Stomach (tissue), 9 donors: ENCODE results near the gene MED15. TPM values are rescaled to one million over a fixed set of nuclear protein-coding genes. Genes with fewer than 3 reads are reported as not detected.

ENCODE experiments used
- DNase-seq, 2 donors: peaks; one replicate each; pipeline versions ENCODE4 v3.0.0 to v3.0.0-alpha.2; 2013 to 2019
- H3K27ac ChIP-seq, 5 donors: fragments of 200-600 bp in 4 of 5; sonication (generic) in 4 of 5; one replicate each; pipeline ENCODE4 v1.5.1; 2013 to 2019; ENCODE audit warnings: mild to moderate bottlenecking in 1 of 5, moderate library complexity in 1 of 5
- H3K27me3 ChIP-seq, 3 donors: fragments of 200-600 bp; sonication (generic); one replicate each; pipeline ENCODE4 v1.5.1; 2017 to 2019; ENCODE audit warnings: mixed run types in 1 of 3
- H3K36me3 ChIP-seq, 4 donors: fragments of 200-600 bp; sonication (generic); 1 replicate in 3 of 4; 2 replicates in 1 of 4; pipeline ENCODE4 v1.5.1; 2016 to 2019
- H3K4me1 ChIP-seq, 4 donors: fragments of 200-600 bp; sonication (generic); one replicate each; pipeline ENCODE4 v1.5.1; 2016 to 2019
- H3K4me3 ChIP-seq, 4 donors: fragments of 200-600 bp; sonication (generic) in 3 of 4; one replicate each; pipeline ENCODE4 v1.5.1; 2016 to 2019; ENCODE audit warnings: mild to moderate bottlenecking in 1 of 4
- H3K9me3 ChIP-seq, 4 donors: fragments of 200-600 bp; sonication (generic); one replicate each; pipeline ENCODE4 v1.5.1; 2016 to 2019
- EP300 ChIP-seq: sonication (generic); formaldehyde crosslinking; IDR thresholded peaks from one replicate; pipeline ENCODE4 v1.6.1; 2017; ENCODE audit warnings: antibody characterized with exemption
- POLR2A ChIP-seq, 4 donors: fragments of 450-650 bp; IDR thresholded peaks; one replicate each; pipeline ENCODE4 v1.6.1; 2016; ENCODE audit warnings: antibody characterized with exemption in 4 of 4, control low read depth in 2 of 4, mild to moderate bottlenecking in 1 of 4, moderate library complexity in 1 of 4
- POLR2AphosphoS5 ChIP-seq, 3 donors: sonication (generic); formaldehyde crosslinking; IDR thresholded peaks; one replicate each; pipeline ENCODE4 v1.6.1; 2016; ENCODE audit warnings: antibody characterized with exemption in 3 of 3
- WGBS, 5 donors: extraction: QIAGEN DNeasy Blood & Tissue Kit in 3 of 5; methylation state at CpG; one replicate each; pipeline versions ENCODE4 v1.1.5 to v1.1.7; 2013 to 2018; 5-methylcytosine and 5-hydroxymethylcytosine counted together
- intact Hi-C: fragments of 100-400 bp; cut with DNase I; formaldehyde crosslinking; loops from one replicate; pipeline ENCODE4 v1.15.1; 2023; ENCODE audit warnings: low total_unique reads
- polyA plus RNA-seq, 3 donors: library from polyadenylated mRNA; stranded (reverse); fragments of 200-250 nt; gene quantifications; one replicate each; pipeline ENCODE4 v1.2.3, GENCODE V29; 2013
- total RNA-seq, 5 donors: library from RNA; depleted of rRNA; stranded (reverse); fragments of >200 nt; gene quantifications; one replicate each; pipeline versions ENCODE4 v1.1.0 to v1.2.3, GENCODE V29; 2014 to 2016
- TF ChIP-seq, protein P1 (sequence below), 7 experiments: fragments of 450-650 bp in 4 of 7; fragments of 200-600 bp in 3 of 7; sonication (generic) in 3 of 7; IDR thresholded peaks; one replicate each; pipeline ENCODE4 v1.5.1; 2016 to 2019; ENCODE audit warnings: antibody characterized with exemption in 7 of 7, control low read depth in 2 of 7, mild to moderate bottlenecking in 1 of 7
- donor health status: healthy with polysubstance abuse.
- donor health status: Bipolar disorder and iron deficiency.
- donor health status: healthy.

The MED15 gene
- total and polyA plus RNA-seq, 8 donors = 28.3 to 289 (median 69.6) TPM

DNA sequence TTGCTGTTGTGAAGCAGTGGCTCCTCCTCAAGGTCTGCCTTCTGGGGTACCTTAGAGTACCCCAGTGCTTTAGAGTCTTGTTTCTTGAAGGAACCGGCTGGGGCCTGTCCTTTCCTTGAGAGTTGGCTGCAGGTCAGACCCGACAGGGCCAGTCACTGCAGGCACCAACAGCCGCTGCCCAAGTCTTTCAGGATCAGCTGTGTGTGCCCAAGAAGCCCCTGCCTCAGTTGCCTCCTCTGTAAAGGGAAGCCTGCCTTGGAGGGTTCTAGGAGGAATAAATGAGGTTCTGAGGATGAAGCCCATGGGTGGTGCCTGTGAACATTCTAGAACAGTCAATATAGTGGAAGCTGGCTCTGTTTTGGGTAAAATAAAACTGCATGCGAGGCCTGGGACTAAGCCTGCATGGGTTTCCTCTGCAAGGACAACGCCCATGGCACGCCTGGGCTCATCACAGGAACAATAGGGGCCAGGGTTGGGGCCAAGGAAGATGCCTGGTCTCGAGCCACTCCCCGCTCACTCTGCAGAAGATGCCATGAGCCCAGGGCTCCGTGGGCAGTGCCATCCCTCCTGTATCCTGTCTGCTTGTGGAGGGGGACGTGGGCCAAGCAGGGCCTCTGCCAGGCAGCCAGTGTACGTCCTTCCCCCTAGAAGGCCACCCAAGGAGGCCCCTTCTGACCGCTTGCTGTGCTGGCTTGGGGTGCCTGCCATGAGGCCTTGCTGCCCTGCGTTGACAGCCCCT is 81.6 kb downstream of the MED15 start:
- no peaks in the 10 kb centered on the region for H3K27me3 ChIP-seq
- TF ChIP-seq, protein P1, sequence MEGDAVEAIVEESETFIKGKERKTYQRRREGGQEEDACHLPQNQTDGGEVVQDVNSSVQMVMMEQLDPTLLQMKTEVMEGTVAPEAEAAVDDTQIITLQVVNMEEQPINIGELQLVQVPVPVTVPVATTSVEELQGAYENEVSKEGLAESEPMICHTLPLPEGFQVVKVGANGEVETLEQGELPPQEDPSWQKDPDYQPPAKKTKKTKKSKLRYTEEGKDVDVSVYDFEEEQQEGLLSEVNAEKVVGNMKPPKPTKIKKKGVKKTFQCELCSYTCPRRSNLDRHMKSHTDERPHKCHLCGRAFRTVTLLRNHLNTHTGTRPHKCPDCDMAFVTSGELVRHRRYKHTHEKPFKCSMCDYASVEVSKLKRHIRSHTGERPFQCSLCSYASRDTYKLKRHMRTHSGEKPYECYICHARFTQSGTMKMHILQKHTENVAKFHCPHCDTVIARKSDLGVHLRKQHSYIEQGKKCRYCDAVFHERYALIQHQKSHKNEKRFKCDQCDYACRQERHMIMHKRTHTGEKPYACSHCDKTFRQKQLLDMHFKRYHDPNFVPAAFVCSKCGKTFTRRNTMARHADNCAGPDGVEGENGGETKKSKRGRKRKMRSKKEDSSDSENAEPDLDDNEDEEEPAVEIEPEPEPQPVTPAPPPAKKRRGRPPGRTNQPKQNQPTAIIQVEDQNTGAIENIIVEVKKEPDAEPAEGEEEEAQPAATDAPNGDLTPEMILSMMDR (IDR thresholded peaks at IDR 0.05) = no peak
- no peak for TF ChIP-seq POLR2A (IDR thresholded peaks at IDR 0.05)
- TF ChIP-seq POLR2AphosphoS5 (IDR thresholded peaks at IDR 0.05) = no peak
- no peak for TF ChIP-seq EP300
- H3K9me3 ChIP-seq = no peaks in the 10 kb centered on the region
- WGBS, 5 donors = 48 to 80% (median 66%) methylated on average over 8 to 13 of the region's 13 CpGs
- H3K36me3 ChIP-seq = peaks cover 38 to 44% (median 44%) of the 10 kb centered on the region in 4 donors
- intact Hi-C loops = no loop called here
- DNase-seq = no peak
- H3K4me1 ChIP-seq = no peaks in the 10 kb centered on the region
- H3K27ac ChIP-seq = no peak overlapping the region
- H3K4me3 ChIP-seq = no peak overlapping the region

- peaks cover 30 to 36% (median 36%) of the 10 kb centered on the region in 4 donors for H3K36me3 ChIP-seq
- intact Hi-C loops = no loop called here
- H3K27me3 ChIP-seq = no peaks in the 10 kb centered on the region
- TF ChIP-seq EP300 = no peak
- TF ChIP-seq POLR2AphosphoS5 (IDR thresholded peaks at IDR 0.05) = no peak
- no peak for TF ChIP-seq POLR2A (IDR thresholded peaks at IDR 0.05)
- TF ChIP-seq, protein P1 (IDR thresholded peaks at IDR 0.05) = no peak
- no peak overlapping the region for H3K4me3 ChIP-seq
- 77 to 92% (median 78%) methylated on average over 11 to 15 of the region's 15 CpGs for WGBS, 5 donors
- no peak for DNase-seq
- no peak overlapping the region for H3K27ac ChIP-seq
- no peaks in the 10 kb centered on the region for H3K4me1 ChIP-seq
- H3K9me3 ChIP-seq = no peaks in the 10 kb centered on the region
These were observed 82.4 kb downstream of the MED15 start for GRCh38 chr22:20589614-20590476.

- no peak for DNase-seq
- no peaks in the 10 kb centered on the region for H3K27me3 ChIP-seq
- no peaks in the 10 kb centered on the region for H3K4me1 ChIP-seq
- no peak overlapping the region for H3K27ac ChIP-seq
- peaks cover 21 to 28% (median 27%) of the 10 kb centered on the region in 4 donors for H3K36me3 ChIP-seq
- H3K9me3 ChIP-seq = no peaks in the 10 kb centered on the region
- intact Hi-C loops = no loop called here
- TF ChIP-seq POLR2AphosphoS5 (IDR thresholded peaks at IDR 0.05) = no peak
- TF ChIP-seq POLR2A (IDR thresholded peaks at IDR 0.05) = no peak
- TF ChIP-seq EP300 = no peak
- TF ChIP-seq, protein P1 (IDR thresholded peaks at IDR 0.05) = no peak
- no peak overlapping the region for H3K4me3 ChIP-seq
- WGBS, 5 donors = 84 to 89% (median 87%) methylated on average over 7 to 9 of the region's 9 CpGs
These were observed 83.3 kb downstream of the MED15 start for GRCh38 chr22:20590477-20591294.

DNA sequence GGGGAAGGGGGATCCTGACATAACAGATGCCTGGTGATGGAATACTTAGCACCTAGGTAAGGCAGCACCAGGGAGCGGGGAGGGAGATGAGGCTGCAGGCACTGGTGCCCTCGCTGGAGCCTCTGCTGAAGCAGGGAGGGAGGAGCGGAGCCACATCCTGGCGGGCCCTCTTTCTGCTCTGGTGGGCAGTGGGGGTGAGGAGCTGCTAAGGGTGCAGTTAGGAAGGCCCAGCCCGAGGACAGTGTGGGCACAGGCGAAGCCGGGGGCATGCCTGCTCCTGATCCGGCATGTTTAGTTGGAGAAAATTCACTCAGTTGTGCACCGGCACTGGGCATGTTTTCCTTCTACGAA is 83.9 kb downstream of the MED15 start:
- no peak overlapping the region for H3K4me3 ChIP-seq
- no peak for DNase-seq
- no peak for TF ChIP-seq EP300
- TF ChIP-seq, protein P1 (IDR thresholded peaks at IDR 0.05) = no peak
- no peak for TF ChIP-seq POLR2AphosphoS5 (IDR thresholded peaks at IDR 0.05)
- no peak for TF ChIP-seq POLR2A (IDR thresholded peaks at IDR 0.05)
- H3K9me3 ChIP-seq = no peaks in the 10 kb centered on the region
- no peaks in the 10 kb centered on the region for H3K27me3 ChIP-seq
- no peaks in the 10 kb centered on the region for H3K4me1 ChIP-seq
- intact Hi-C loops = no loop called here
- WGBS, 5 donors = 87 to 93% (median 90%) methylated on average over 10 of the region's 10 CpGs
- H3K27ac ChIP-seq = no peak overlapping the region
- H3K36me3 ChIP-seq = peaks cover 15 to 22% (median 21%) of the 10 kb centered on the region in 4 donors
